OCI-LY7 (cell line): Measurements from ENCODE around the gene TRNAU1AP.

ENCODE experiments used
- CTCF ChIP-seq: fragments of 200-600 bp; sonication (generic); conservative IDR thresholded peaks from 2 replicates; pipeline ENCODE4 v1.5.1; 2014; ENCODE audit warnings: mild to moderate bottlenecking, antibody characterized with exemption, low read length, moderate library complexity, mixed read lengths
- EZH2phosphoT487 ChIP-seq: fragments of 200-600 bp; sonication (generic); IDR thresholded peaks from 2 replicates; pipeline ENCODE4 v1.6.1; 2018; ENCODE audit warnings: low read depth, borderline replicate concordance, mild to moderate bottlenecking, mixed run types, antibody characterized with exemption, low read length, moderate library complexity, mixed read lengths

DNA sequence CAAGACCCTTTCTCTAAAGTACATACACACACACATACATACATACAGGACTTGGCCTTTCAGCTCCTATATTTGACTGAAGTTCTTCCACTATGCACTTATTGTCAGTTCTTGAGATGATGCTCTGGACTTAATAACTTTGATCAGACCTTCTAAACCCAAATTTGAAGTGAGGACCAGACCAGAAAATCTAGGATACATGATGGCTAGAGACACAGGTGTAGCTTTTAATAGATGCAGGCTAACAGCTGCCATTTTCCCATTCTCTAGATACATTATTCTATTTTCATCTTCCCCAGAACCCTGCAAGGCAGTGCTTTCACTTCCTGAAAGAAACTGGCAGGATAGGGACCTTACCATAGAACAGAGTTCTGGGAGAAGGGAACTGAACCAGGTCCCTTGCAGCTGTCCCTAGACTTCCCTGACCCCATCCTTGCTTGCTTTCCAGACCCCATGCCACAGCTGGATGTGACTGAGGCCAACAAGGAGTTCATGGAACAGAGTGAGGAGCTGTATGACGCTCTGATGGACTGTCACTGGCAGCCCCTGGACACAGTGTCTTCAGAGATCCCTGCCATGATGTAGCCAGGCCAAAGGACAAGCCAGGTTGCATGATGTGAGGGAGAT lies 24.3 kb downstream of the TRNAU1AP start:
- TF ChIP-seq CTCF (no peak), EZH2phosphoT487 (no peak)
